ENCODE measurements around the gene TRIM2. TPM values are rescaled to one million over a fixed set of nuclear protein-coding genes. Genes with fewer than 3 reads are reported as not detected.

The TRIM2 gene
- total and polyA plus RNA-seq, 9 donors, result 9.5 to 57.5 (median 44.4) TPM

- no peak for TF ChIP-seq EP300 (IDR thresholded peaks at IDR 0.05)
- H3K4me3 ChIP-seq, result no peak overlapping the region
- H3K27me3 ChIP-seq, result no peaks in the 10 kb centered on the region
- 75 to 79% (median 77%) methylated on average over 3 of the region's 3 CpGs for WGBS, 3 donors
- DNase-seq, result no peak
- peaks cover 7% of the 10 kb centered on the region for H3K4me1 ChIP-seq (ENCODE audit: insufficient read depth)
- no peaks in the 10 kb centered on the region for H3K9me3 ChIP-seq
- no peaks in the 10 kb centered on the region for H3K36me3 ChIP-seq
- H3K27ac ChIP-seq, result no peak overlapping the region
- intact Hi-C loops (cut with DNase I), result no loop called here
Observed at GRCh38 chr4:153260553-153261300, 56.5 kb downstream of the TRIM2 start.

GRCh38 chr4:153261461-153261860, 57.2 kb downstream of the TRIM2 start:
- no peaks in the 10 kb centered on the region for H3K27me3 ChIP-seq
- intact Hi-C loops (cut with DNase I), result no loop called here
- peaks cover 10% of the 10 kb centered on the region for H3K4me1 ChIP-seq (ENCODE audit: insufficient read depth)
- H3K4me3 ChIP-seq, result no peak overlapping the region
- no peaks in the 10 kb centered on the region for H3K36me3 ChIP-seq
- H3K9me3 ChIP-seq, result no peaks in the 10 kb centered on the region
- no peak for DNase-seq
- TF ChIP-seq POLR2A (IDR thresholded peaks at IDR 0.05), result no peak
- TF ChIP-seq EP300 (IDR thresholded peaks at IDR 0.05), result no peak
- TF ChIP-seq CTCF (IDR thresholded peaks at IDR 0.05), result no peak
- WGBS, 3 donors, result 81 to 92% (median 91%) methylated on average over 2 of the region's 2 CpGs
- H3K27ac ChIP-seq, result no peak overlapping the region

- WGBS, 3 donors, result 57 to 66% (median 64%) methylated on average over 2 of the region's 2 CpGs
- H3K27ac ChIP-seq, result no peak overlapping the region
- no peak overlapping the region for H3K4me3 ChIP-seq
- H3K27me3 ChIP-seq, result no peaks in the 10 kb centered on the region
- DNase-seq, result no peak
- no peaks in the 10 kb centered on the region for H3K9me3 ChIP-seq
- intact Hi-C loops (cut with DNase I), result no loop called here
- H3K4me1 ChIP-seq (ENCODE audit: insufficient read depth), result peaks cover 8% of the 10 kb centered on the region
- TF ChIP-seq CTCF (IDR thresholded peaks at IDR 0.05) (no peak), POLR2A (IDR thresholded peaks at IDR 0.05) (no peak), EP300 (IDR thresholded peaks at IDR 0.05) (no peak)
- H3K36me3 ChIP-seq, result no peaks in the 10 kb centered on the region
Observed at GRCh38 chr4:153261914-153262313, 57.7 kb downstream of the TRIM2 start.

- no peaks in the 10 kb centered on the region for H3K36me3 ChIP-seq
- H3K4me3 ChIP-seq, result no peak overlapping the region
- intact Hi-C loops (cut with DNase I), result no loop called here
- 55 to 69% (median 64%) methylated on average over 9 of the region's 9 CpGs for WGBS, 3 donors
- no peak overlapping the region for H3K27ac ChIP-seq
- H3K4me1 ChIP-seq (ENCODE audit: insufficient read depth), result peaks cover 8% of the 10 kb centered on the region
- H3K27me3 ChIP-seq, result no peaks in the 10 kb centered on the region
- TF ChIP-seq CTCF (IDR thresholded peaks at IDR 0.05) (no peak), POLR2A (IDR thresholded peaks at IDR 0.05) (no peak), EP300 (IDR thresholded peaks at IDR 0.05) (no peak)
- H3K9me3 ChIP-seq, result no peaks in the 10 kb centered on the region
- no peak for DNase-seq
Observed at GRCh38 chr4:153265306-153266047, 61.2 kb downstream of the TRIM2 start.

GRCh38 chr4:153266988-153267387, 62.7 kb downstream of the TRIM2 start:
- Histone ChIP-seq H3K36me3 (no peaks in the 10 kb centered on the region), H3K4me3 (no peak overlapping the region), H3K27ac (no peak overlapping the region), H3K27me3 (no peaks in the 10 kb centered on the region), H3K4me1 (ENCODE audit: insufficient read depth) (peaks cover 8% of the 10 kb centered on the region), H3K9me3 (no peaks in the 10 kb centered on the region)
- intact Hi-C loops (cut with DNase I), result no loop called here
- 5 to 34% (median 28%) methylated on average over 3 of the region's 3 CpGs for WGBS, 3 donors
- TF ChIP-seq POLR2A (IDR thresholded peaks at IDR 0.05), result no peak
- TF ChIP-seq EP300 (IDR thresholded peaks at IDR 0.05), result no peak
- no peak for TF ChIP-seq CTCF (IDR thresholded peaks at IDR 0.05)
- DNase-seq, result no peak
